Activated T-cell treated with anti-CD3 and anti-CD28 coated beads for 48 hours (primary cell): ENCODE results near the gene SSH3.

Experiments
- DNase-seq: peaks from one replicate; pipeline ENCODE4 v3.0.0-alpha.2; 2020; ENCODE audit warnings: low read depth

The SSH3 gene

DNA sequence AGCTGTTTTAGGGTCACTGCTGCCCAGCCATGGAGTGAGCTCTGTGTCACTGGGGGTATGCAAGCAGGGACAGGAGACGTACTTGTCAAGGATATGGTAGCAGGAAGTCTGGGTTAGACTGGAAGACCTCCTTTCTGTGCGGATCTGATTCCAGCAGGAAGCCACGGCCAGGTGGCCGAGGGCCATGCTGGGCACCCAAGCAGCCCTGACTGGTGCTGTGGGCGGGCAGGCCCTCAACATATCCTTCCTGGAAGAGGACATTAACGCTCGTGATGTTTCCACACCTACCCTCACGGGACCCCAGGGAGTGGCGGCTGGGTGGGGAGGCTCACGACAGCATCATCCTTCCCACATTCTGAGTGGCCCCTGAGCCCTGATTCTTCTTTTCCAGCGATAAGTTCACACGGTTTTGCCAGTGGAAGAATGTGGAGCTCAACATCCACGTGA, 23.0 kb upstream of the SSH3 start:
- no peak for DNase-seq

DNA sequence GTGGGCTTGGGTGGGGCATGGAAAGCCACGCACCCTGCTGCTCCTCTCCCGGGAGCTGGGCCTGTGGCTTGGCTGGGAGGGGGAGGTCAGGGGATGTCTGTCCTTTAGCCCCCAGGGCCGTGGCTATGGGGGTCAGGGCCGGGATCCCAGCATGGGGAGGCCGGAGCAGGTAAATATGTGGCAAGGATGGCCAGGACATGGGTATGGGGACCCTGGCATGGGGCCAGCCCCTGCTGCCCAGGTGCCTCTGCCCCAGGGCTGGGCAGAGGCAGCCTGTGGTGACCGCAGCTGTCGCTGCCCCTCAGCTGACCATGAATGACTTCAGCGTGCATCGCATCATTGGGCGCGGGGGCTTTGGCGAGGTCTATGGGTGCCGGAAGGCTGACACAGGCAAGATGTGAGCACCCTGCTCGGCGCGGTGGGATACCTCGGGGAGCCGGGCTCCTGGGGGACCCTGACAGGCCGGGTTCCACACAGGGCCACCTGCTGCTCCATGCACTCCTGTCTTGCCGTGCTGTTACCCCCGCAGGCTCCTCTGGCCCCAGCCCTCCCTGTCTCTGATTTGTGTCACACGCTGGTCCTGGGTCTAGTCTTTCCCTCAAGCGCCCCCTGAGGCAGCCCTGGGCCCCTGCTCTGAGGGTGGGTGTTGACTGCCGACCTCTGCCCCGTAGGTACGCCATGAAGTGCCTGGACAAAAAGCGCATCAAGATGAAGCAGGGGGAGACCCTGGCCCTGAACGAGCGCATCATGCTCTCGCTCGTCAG, 22.4 kb upstream of the SSH3 start:
- no peak for DNase-seq

DNA sequence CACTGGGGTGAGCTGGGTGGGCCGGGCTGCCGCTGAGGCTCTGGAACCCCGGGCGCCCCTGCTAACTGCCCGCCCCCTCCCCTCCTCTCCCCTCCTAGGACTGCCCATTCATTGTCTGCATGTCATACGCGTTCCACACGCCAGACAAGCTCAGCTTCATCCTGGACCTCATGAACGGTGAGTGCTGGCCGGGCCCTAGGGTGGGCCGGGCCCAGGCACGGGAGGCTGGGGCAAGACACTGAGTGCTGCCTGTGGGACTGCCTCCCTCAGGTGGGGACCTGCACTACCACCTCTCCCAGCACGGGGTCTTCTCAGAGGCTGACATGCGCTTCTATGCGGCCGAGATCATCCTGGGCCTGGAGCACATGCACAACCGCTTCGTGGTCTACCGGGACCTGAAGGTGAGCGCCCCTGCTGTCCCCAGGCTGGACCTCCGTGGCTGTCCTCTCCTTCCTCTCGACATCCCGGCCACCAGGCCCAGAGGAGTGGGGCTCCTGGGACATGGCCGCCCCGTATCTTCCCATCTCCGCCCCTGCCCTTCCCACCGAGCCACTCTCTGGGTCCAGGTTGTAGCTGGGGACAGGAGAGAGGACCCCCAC, 21.7 kb upstream of the SSH3 start:
- no peak for DNase-seq

DNA sequence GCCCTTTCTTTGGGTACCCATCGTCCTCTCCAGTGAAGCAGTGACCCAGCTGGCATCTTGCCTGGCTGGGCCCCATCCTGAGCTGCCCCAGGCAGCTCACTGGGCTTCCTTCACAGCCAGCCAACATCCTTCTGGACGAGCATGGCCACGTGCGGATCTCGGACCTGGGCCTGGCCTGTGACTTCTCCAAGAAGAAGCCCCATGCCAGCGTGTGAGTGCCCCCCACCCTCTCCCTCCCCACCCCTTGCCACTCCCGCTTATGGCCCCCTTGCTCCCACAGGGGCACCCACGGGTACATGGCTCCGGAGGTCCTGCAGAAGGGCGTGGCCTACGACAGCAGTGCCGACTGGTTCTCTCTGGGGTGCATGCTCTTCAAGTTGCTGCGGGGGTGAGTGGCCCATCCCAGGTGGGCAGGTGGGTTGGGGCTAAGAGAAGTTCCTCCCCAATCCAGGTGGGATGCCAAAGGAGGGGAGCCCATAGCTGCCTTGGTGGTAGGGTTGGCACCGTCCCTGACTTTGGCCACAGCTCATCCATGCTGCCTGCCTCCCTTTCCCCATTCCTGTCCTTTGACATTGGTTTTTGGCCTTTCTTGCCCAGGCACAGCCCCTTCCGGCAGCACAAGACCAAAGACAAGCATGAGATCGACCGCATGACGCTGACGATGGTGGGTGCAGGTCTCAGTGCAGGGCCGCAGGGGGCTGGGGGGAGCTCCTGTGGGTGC, 21.0 kb upstream of the SSH3 start:
- DNase-seq, result no peak

DNA sequence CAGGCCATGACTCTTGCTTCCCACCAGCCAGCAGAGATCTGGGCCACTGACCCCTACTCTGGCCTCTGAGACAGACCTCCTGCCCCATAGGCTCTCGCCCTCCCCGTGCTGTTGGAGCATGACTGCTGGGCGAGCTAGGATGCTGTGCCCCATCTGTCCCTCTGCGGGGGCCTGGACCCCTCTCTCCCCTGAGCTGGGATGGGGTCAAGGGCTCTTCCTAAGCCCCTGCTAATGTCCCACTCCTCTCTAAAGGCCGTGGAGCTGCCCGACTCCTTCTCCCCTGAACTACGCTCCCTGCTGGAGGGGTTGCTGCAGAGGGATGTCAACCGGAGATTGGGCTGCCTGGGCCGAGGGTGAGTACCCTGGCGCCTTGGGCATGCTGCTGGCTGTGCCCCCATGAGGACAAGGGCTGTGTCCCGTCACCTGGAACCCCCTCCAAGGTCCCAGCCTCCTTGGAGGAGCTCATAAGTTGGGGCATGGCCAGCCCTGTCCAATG, 20.4 kb upstream of the SSH3 start:
- DNase-seq, result no peak

DNA sequence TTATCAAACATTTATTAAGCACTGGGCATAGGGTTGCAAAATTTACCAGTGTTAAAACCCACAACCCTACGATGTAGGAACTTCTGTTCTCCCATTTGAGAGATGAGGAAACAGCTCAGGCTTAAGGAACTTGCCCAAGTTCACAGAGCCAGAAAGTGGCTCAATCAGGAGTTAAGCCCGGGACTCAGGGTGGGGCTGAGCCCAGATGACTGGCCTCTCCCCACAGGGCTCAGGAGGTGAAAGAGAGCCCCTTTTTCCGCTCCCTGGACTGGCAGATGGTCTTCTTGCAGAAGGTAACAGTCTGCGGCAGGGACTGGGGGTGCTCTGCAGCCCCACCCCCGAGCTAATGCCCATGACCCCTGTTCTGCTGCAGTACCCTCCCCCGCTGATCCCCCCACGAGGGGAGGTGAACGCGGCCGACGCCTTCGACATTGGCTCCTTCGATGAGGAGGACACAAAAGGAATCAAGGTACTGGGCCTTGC, 19.8 kb upstream of the SSH3 start:
- no peak for DNase-seq

DNA sequence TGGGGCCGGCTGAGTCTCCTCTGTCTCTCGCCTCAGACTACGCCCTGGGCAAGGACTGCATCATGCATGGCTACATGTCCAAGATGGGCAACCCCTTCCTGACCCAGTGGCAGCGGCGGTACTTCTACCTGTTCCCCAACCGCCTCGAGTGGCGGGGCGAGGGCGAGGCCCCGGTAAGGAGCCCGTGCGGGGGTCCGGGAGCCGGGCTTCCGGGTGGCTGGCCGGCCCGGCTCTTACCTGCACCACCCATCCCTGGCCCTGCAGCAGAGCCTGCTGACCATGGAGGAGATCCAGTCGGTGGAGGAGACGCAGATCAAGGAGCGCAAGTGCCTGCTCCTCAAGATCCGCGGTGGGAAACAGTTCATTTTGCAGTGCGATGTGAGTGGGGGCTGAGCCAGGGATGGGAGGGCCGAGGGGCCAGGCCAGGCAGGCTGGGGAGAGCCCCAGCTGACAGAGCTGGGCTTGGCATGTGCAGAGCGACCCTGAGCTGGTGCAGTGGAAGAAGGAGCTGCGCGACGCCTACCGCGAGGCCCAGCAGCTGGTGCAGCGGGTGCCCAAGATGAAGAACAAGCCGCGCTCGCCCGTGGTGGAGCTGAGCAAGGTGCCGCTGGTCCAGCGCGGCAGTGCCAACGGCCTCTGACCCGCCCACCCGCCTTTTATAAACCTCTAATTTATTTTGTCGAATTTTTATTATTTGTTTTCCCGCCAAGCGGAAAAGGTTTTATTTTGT, 18.4 kb upstream of the SSH3 start:
- DNase-seq, result no peak

DNA sequence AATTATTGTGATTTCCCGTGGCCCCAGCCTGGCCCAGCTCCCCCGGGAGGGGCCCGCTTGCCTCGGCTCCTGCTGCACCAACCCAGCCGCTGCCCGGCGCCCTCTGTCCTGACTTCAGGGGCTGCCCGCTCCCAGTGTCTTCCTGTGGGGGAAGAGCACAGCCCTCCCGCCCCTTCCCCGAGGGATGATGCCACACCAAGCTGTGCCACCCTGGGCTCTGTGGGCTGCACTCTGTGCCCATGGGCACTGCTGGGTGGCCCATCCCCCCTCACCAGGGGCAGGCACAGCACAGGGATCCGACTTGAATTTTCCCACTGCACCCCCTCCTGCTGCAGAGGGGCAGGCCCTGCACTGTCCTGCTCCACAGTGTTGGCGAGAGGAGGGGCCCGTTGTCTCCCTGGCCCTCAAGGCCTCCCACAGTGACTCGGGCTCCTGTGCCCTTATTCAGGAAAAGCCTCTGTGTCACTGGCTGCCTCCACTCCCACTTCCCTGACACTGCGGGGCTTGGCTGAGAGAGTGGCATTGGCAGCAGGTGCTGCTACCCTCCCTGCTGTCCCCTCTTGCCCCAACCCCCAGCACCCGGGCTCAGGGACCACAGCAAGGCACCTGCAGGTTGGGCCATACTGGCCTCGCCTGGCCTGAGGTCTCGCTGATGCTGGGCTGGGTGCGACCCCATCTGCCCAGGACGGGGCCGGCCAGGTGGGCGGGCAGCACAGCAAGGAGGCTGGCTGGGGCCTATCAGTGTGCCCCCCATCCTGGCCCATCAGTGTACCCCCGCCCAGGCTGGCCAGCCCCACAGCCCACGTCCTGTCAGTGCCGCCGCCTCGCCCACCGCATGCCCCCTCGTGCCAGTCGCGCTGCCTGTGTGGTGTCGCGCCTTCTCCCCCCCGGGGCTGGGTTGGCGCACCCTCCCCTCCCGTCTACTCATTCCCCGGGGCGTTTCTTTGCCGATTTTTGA, 17.5 kb upstream of the SSH3 start:
- DNase-seq, result no peak

DNA sequence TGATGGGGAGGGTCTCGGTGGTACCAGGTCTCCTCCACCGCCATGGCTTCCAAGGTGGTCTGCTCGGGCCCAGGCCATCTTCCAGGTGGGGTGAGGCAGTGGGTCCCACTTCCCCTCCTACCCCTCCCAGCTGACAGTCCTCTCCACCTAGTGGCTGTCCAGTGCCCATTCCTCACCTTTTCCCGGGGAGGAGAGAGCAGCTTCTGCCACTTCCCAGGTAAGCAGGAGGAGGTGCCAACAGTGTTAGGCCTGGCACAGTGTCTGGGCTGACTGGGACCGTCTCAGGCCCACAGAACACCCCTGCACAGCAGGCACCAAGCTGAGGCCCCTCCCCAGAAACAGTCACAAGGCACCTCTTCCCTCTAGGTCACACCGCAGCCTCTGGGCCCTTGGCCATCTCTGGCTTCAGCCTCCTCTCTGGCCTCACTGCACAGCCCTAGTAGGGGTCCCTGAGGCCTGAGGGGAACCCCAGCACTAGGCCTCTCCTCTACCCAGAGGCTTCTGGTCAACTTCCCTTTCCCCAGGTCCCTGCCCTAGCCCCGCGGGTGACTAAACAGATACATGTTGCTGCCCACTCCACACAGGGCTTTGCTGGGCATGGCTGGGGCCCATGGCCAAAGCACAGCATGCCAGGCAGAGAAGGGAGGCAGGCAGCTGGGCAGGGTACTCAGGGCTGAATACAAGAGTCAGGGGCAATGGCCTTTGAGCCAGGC, 16.6 kb upstream of the SSH3 start:
- no peak for DNase-seq

DNA sequence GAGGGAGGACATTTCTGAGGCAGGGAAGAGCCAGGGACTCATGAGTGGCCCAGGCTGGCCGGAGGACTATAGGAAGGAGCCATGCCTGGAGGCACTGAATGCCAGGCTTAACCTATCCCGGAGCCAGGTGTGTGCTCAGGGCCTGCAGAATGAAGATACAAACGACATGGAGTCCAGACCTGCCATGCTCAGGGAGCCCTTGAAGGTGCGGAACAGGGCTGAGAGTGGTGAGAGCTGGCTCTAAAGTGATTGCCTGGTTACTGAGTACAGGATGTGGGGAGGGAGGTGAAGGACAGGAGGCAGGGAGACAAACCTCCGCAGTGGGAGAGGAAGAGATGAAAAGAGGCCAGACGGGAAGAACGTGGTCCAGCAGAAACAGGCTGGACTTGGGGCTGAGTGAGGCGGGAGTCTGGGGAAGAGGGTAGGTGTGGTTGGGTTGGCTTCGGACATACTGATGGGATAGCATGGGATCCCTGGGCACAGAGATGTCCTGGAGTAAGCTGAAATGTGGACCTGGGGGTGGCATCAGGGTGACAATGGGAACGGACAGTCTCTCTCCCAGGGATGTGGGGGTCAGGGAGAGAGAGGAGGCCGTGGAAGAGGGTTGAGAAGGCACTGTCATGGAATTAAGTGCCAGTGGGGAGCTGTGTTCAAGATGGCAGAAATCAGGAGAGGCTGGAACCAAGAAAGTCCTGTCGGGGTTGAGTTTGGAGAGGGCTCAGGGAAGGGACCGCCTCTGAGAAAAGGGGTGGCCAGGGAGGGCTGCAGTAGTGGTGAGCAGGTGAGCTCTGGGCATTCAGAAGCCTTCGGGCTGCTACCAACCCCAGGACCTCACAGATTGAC, 15.8 kb upstream of the SSH3 start:
- DNase-seq, result no peak

DNA sequence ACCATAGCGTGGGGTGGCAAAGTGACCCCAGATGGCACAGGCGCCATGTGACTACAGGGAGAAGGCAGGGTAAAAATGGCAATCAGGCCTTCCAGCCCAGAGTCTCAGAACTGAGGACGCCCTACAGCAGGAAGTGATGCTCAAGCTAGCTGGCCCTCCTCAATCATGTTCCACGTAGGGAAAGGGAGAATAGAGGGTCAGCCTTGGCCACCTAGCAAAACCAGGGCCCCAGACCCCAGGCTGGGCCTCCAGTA, 15.2 kb upstream of the SSH3 start:
- no peak for DNase-seq

DNA sequence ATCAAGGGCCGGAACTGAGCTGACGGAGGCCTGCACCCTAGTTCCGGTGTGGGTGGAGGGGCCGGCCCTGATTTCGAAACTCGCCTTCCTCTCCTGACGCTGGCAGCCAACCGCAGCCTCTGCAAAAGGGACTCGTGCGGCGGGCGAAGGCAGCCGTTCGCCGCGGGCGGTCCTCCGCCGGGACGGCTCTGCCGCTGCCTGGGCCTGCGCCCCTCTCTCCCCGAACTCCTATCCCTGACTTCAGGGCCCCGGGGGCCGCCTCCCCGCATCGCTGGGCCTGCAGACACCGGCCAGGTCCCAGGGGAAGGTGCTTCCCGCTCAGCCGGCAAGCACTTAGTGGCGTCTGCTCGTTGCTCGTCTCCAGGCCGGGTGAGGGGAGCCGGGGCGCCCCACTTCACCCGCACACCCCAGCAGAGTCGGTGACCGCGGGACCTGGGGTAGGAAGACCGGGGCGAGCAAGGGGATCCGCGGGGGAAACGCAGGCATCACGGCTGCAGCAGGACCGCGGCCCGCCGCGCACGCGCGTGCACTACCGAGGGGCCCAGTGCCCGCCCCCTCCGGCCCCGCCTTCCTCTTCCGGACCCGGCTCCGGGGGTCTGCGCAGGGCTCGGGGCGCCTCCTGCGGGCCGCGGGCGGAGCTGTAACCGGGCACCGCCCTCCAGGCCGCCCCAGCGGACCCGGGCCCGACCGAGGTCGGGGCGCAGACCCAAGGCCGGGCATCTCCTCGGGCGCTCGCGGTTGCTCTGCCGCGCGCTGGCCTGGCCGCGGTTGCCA, 14.7 kb upstream of the SSH3 start:
- DNase-seq, result peak; percentile 88

DNA sequence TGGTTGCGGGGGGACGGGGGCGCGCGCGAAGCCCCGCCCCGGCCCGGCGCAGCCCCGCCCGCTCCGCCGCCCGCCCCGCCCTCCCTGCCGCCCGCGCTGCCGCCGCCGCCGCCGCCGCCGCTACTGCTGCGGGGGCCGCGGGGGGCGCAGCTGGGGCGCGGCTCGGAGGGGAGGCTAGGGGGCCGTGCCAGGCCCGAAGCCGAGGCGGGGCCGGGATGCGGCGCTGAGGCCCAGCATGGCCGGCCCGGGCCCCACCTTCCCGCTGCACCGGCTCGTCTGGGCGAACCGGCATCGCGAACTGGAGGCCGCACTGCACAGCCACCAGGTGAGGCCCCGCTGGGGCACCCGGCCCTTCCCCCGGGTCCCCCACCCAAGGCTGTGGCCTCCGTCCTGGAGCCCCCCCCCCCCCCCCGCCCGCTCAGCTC, 14.1 kb upstream of the SSH3 start, which contains the start of gene ANKRD13D:
Gene ANKRD13D (plus strand): TSS at position 78 of the 425 bp plus-strand sequence. CDS start 158 bp downstream, at position 236.
- DNase-seq, result no peak

DNA sequence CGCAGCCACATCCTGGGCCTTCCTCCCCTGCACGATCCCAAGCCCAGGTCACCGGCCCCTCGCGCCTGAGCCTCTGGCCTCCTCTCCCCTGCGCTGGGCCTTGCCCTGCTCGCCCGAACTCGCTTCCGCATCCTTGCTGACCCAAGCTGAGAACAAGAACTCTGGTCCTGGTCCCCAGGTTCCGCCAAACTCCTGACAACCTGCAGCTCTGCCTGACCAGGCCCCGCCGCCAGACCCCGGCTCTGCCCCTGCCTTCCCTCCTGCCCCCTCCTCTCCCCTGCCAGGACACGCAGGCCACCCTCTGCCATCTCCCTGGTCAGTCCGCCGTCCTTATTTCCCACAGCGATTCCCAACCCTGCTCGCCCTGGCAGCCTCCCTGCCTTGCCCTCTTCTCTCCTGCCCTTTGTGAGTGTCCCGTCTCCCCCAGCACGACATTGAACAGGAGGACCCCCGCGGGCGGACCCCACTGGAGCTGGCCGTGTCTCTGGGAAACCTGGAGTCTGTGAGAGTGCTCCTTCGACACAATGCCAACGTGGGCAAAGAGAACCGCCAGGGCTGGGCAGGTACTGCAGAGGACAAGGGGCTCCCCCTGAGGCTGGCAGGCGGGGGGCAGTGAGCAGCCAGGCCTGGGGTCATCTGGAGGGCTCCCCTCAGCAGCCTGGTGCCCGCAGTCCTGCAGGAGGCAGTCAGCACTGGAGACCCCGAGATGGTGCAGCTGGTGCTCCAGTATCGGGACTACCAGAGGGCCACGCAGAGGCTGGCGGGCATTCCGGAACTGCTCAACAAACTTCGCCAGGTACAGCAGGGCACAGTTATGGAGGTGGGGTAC, 13.5 kb upstream of the SSH3 start:
- DNase-seq, result no peak

DNA sequence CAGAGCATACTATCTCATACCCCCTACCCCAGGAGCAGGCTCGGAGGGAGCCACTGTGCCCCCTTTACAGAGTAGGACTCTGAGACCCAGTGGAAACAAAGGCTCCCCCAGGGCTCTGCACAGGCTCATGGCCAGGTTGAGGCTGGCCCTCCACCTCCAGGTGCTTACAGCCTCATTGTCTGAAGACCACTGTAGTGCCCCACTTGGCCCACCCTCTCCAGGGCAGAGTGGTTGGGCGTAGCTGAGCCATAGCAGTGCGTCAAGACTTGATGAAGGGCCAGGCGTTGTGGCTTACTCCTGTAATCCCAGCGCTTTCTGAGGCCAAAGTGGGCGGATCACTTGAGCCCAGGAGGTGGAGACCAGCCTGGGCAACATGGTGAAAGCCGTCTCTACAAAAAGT, 12.5 kb upstream of the SSH3 start:
- DNase-seq, result no peak

DNA sequence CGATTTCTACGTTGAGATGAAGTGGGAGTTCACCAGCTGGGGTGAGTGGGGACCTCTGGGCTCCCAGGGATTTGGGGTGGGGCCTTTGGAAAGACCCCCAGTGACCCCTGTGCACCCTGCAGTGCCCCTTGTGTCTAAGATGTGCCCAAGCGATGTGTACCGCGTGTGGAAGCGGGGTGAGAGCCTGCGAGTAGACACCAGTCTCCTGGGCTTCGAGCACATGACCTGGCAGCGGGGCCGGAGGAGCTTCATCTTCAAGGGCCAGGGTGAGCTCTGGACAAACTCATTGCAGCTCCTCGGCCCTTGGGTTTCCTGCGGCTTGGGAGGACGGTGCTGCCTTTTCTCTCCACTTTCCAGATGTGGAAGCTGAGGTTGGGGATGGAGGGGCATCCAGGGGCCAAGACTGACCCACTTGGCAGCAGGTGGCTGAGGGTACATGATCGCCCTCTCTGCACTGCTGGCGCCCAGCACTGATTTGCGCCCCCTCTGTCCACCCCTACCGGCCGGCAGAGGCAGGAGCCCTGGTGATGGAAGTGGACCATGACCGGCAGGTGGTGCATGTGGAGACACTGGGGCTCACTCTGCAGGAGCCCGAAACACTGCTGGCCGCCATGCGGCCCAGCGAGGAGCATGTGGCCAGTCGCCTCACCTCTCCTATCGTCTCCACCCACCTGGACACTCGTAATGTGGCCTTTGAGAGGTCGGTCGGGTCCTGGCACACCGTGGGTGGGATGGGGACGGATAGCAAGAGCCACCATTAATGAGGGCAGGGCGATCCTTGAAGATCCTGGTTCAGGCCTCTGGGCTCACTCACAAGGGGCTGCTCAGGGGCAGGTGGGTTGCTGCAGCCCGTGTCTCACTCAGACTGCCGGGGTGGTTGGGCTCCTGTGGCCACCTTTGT, 11.6 kb upstream of the SSH3 start:
- no peak for DNase-seq

DNA sequence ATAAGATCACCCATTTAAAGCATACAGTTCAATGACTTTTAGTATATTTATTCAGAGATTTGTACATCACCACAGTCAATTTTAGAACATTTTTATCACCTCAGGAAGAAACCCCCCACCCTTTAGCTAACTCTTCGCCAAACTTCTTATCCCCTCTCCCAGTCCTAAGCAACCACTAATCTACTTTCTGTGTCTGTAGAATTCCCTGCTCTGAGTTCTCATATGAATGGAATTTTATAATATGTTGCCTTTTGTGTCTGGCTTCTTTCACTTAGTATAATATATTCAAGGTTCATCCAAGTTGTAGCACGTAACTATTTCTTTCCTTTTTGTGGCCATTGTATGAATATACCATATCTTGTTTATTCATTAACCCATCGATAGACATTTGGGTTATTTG, 10.7 kb upstream of the SSH3 start:
- DNase-seq, result no peak
